ENCODE measurements around the gene SCLT1.

DNA sequence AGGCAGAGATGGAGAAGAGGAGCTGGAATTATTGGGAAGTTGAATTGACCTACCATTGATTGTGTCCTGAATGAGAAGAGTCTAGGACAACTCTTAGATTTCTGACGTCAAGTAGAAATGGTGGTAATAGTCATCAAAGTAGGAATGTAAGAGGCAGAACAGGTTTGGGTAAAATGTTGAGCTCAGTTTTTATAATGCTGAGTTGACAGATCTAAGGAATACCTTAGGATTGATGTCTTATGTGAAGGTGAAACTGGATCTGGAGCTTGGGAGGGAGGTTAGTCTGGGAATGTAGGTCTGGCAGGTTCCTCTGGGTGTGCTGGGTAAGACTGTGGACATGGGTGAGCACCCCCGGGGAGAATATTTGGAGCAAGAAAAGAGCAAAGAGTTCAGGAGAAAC is 251.9 kb downstream of the SCLT1 start:
- TF ChIP-seq, protein P1, sequence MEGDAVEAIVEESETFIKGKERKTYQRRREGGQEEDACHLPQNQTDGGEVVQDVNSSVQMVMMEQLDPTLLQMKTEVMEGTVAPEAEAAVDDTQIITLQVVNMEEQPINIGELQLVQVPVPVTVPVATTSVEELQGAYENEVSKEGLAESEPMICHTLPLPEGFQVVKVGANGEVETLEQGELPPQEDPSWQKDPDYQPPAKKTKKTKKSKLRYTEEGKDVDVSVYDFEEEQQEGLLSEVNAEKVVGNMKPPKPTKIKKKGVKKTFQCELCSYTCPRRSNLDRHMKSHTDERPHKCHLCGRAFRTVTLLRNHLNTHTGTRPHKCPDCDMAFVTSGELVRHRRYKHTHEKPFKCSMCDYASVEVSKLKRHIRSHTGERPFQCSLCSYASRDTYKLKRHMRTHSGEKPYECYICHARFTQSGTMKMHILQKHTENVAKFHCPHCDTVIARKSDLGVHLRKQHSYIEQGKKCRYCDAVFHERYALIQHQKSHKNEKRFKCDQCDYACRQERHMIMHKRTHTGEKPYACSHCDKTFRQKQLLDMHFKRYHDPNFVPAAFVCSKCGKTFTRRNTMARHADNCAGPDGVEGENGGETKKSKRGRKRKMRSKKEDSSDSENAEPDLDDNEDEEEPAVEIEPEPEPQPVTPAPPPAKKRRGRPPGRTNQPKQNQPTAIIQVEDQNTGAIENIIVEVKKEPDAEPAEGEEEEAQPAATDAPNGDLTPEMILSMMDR (IDR thresholded peaks at IDR 0.05) = no peak
- no peak for TF ChIP-seq POLR2A (IDR thresholded peaks at IDR 0.05)

Data from testis (tissue), 2 donors.